Smooth muscle cell (in vitro differentiated cells): Measurements from ENCODE around the gene RPS6KA1. TPM values are rescaled to one million over a fixed set of nuclear protein-coding genes. Genes with fewer than 3 reads are reported as not detected.

ENCODE experiments used
- DNase-seq: peaks from one replicate; lab custom pipeline; 2025; ENCODE audit not compliant: unreplicated experiment; lab: John Stamatoyannopoulos, UW
- H2AFZ ChIP-seq: fragments of 200-600 bp; sonication (generic); 2 replicates; pipeline ENCODE4 v1.6.0; 2016; ENCODE audit warnings: antibody characterized with exemption, low read depth, mild to moderate bottlenecking
- H3F3A ChIP-seq: fragments of 200-600 bp; sonication (generic); 2 replicates; pipeline ENCODE4 v1.6.0; 2017; ENCODE audit warnings: antibody characterized with exemption, low read depth
- H3K27ac ChIP-seq: fragments of 200-600 bp; sonication (generic); 2 replicates; pipeline ENCODE4 v1.5.1; 2016; ENCODE audit warnings: low read depth, mild to moderate bottlenecking
- H3K27me3 ChIP-seq: fragments of 200-600 bp; sonication (generic); 2 replicates; pipeline ENCODE4 v1.6.1; 2016; ENCODE audit warnings: low read depth, mild to moderate bottlenecking
- H3K36me3 ChIP-seq: fragments of 200-600 bp; sonication (generic); 2 replicates; pipeline ENCODE4 v1.5.1; 2016; ENCODE audit warnings: low read depth
- H3K4me1 ChIP-seq: fragments of 200-600 bp; sonication (generic); 2 replicates; pipeline ENCODE4 v1.5.1; 2016; ENCODE audit warnings: low read depth
- H3K4me2 ChIP-seq: fragments of 200-600 bp; sonication (generic); 2 replicates; pipeline ENCODE4 v1.6.0; 2016; ENCODE audit warnings: mild to moderate bottlenecking
- H3K4me3 ChIP-seq: fragments of 200-600 bp; sonication (generic); 2 replicates; pipeline ENCODE4 v1.5.1; 2016; ENCODE audit warnings: mild to moderate bottlenecking
- H3K79me2 ChIP-seq: fragments of 200-600 bp; sonication (generic); 2 replicates; pipeline ENCODE4 v1.6.0; 2016; ENCODE audit warnings: low read depth, mild to moderate bottlenecking
- H3K9ac ChIP-seq: fragments of 200-600 bp; sonication (generic); 2 replicates; pipeline ENCODE4 v1.6.0; 2016; ENCODE audit warnings: low read depth
- H3K9me3 ChIP-seq: fragments of 200-600 bp; sonication (generic); replicated peaks from 2 replicates; pipeline ENCODE4 v1.5.1; 2016; ENCODE audit warnings: low read depth
- H4K20me1 ChIP-seq: fragments of 200-600 bp; sonication (generic); 2 replicates; pipeline ENCODE4 v1.6.0; 2016; ENCODE audit warnings: low read depth
- WGBS: methylation state at CpG from one replicate; pipeline ENCODE4 v1.1.7; 2016; ENCODE audit warnings: low lambda C conversion rate; 5-methylcytosine and 5-hydroxymethylcytosine counted together
- polyA plus RNA-seq: library from polyadenylated mRNA; unstranded; fragments of >200 nt; fragmentation: Nextera tagmentation; extraction: Ambion mirVana; gene quantifications from 2 replicates; pipeline ENCODE4 v1.2.1, GENCODE V29; 2016
- total RNA-seq: library from RNA; depleted of rRNA; stranded (reverse); fragments of >200 nt; gene quantifications from 2 replicates; pipeline ENCODE4 v1.2.3, GENCODE V29; 2014
- TF ChIP-seq, protein P1 (sequence below): fragments of 200-600 bp; sonication (generic); IDR thresholded peaks from 2 replicates; pipeline ENCODE4 v1.5.1; 2017; ENCODE audit warnings: borderline replicate concordance, mild to moderate bottlenecking, antibody characterized with exemption; ENCODE audit not compliant: insufficient read depth, poor library complexity, severe bottlenecking

Gene RPS6KA1
- total and polyA plus RNA-seq, 2 experiments from 2014 or later = 10.1 to 34.6 TPM

DNA sequence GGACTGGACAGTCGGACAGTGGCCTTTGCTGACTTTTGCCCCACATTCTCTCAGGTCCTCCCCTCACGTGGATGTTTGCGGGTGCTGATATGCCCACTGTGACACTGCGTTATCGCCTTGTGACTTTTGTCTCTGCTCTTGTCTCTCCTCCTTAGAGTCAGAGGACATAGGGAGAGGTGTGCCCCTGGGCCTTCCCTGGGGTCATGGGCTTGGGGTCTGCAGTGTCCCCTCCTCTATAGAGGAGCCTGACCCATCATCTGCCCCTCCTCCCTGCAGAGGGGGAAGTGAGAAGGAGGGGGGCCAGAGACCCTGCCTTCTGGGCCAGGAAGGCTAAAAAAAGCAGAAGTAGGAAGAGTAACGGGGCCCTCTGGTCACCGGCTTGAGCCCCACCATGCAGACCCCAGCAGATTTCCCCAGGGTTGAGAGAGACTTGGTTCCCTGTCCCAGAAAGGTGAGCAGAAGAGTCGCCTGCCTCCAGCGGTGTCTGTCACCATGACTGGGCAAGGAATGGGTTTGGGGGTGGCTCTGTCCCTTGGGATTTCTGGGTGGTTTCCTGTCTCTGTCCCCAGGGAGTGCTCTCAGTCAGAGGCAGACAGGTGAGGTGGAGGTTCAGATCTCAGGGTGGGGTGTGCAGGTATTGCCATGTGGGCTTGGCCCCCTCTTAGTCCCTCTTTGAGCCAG lies 13.3 kb downstream of the RPS6KA1 start:
- no peaks in the 10 kb centered on the region for H3K36me3 ChIP-seq
- no peaks in the 10 kb centered on the region for H3K79me2 ChIP-seq
- H3K27ac ChIP-seq = peak overlapping the region; percentile 44
- H4K20me1 ChIP-seq = no peaks in the 10 kb centered on the region
- H3K4me2 ChIP-seq = no peak overlapping the region
- H3K9ac ChIP-seq = no peak overlapping the region
- no peaks in the 10 kb centered on the region for H3K27me3 ChIP-seq
- no peak overlapping the region for H2AFZ ChIP-seq
- no peak overlapping the region for H3K4me3 ChIP-seq
- H3F3A ChIP-seq = no peaks in the 10 kb centered on the region
- WGBS = 92% methylated on average over 9 of the region's 9 CpGs
- no peak for DNase-seq
- TF ChIP-seq, protein P1, sequence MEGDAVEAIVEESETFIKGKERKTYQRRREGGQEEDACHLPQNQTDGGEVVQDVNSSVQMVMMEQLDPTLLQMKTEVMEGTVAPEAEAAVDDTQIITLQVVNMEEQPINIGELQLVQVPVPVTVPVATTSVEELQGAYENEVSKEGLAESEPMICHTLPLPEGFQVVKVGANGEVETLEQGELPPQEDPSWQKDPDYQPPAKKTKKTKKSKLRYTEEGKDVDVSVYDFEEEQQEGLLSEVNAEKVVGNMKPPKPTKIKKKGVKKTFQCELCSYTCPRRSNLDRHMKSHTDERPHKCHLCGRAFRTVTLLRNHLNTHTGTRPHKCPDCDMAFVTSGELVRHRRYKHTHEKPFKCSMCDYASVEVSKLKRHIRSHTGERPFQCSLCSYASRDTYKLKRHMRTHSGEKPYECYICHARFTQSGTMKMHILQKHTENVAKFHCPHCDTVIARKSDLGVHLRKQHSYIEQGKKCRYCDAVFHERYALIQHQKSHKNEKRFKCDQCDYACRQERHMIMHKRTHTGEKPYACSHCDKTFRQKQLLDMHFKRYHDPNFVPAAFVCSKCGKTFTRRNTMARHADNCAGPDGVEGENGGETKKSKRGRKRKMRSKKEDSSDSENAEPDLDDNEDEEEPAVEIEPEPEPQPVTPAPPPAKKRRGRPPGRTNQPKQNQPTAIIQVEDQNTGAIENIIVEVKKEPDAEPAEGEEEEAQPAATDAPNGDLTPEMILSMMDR = no peak
- H3K9me3 ChIP-seq = no peaks in the 10 kb centered on the region
- peaks cover 8% of the 10 kb centered on the region for H3K4me1 ChIP-seq

DNA sequence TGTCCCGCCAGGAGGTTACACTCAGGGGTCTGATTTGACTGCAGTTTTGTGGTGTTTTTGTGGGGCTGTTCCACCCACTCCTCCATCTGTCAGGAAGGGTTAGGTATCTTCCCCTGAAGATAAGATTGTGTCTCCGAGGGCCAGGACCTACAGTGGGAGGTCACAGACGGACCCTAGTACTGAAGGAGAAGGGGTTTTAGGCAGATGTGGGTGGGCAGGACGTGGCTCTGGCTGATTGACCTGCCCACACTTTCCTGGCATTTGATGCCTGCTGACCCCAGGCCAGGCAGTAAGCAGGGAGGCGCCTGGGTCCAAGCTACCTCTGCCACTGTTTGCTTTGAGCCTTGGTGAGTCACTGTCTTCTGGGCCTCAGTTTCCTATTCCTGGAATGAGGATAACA lies 13.9 kb downstream of the RPS6KA1 start:
- Histone ChIP-seq H3K4me2 (no peak overlapping the region), H3K4me1 (peaks cover 8% of the 10 kb centered on the region), H4K20me1 (no peaks in the 10 kb centered on the region), H3K27me3 (no peaks in the 10 kb centered on the region), H3K27ac (no peak overlapping the region), H2AFZ (no peak overlapping the region), H3K4me3 (no peak overlapping the region), H3K9ac (no peak overlapping the region), H3K9me3 (no peaks in the 10 kb centered on the region), H3F3A (no peaks in the 10 kb centered on the region), H3K36me3 (no peaks in the 10 kb centered on the region), H3K79me2 (no peaks in the 10 kb centered on the region)
- DNase-seq = no peak
- TF ChIP-seq, protein P1 = no peak
- 72% methylated on average over 5 of the region's 5 CpGs for whole genome bisulfite sequencing

DNA sequence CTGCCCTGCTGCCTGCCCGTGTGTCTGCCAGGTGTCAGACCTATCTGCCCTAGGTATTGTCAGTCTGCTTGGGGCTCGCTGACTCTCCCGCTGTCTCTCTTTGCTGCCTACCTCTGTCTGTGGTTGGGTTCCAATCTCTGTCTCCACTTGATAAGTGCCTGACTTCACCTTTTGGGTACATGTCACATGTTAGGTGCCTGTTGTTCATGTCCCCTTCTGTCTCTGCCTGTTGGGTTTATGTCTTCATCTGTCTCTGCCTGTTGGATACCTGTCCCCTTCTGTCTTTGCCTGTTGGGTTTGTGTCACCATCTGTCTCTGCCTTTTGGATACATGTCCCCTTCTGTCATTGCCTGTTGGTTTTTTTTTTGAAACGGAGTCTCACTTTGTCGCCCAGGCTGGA lies 14.6 kb downstream of the RPS6KA1 start:
- Histone ChIP-seq H3K27ac (no peak overlapping the region), H3K27me3 (no peaks in the 10 kb centered on the region), H3K9ac (no peak overlapping the region), H3K4me1 (peaks cover 8% of the 10 kb centered on the region), H4K20me1 (no peaks in the 10 kb centered on the region), H3K9me3 (no peaks in the 10 kb centered on the region), H2AFZ (no peak overlapping the region), H3K36me3 (no peaks in the 10 kb centered on the region), H3K4me2 (no peak overlapping the region), H3K79me2 (no peaks in the 10 kb centered on the region), H3F3A (no peaks in the 10 kb centered on the region), H3K4me3 (no peak overlapping the region)
- 96% methylated on average over 5 of the region's 5 CpGs for WGBS
- TF ChIP-seq, protein P1 = no peak
- DNase-seq = no peak

DNA sequence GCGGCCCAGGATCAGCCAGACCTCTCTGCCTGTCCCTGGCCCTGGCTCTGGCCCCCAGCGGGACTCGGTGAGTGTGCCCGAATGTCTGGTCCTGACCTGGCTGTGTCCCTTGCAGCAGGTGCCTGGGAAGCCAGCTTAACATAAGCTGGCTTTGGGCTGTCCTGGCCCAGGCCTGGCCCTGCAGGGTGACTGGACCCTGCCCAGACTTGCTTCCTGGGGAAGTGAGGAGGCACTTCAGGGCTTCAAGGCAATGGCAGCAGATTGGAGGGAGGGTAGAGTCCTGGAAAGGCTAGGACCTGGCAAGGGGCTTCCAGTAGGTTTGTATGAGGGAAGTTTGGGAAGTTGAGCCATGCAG lies 16.4 kb downstream of the RPS6KA1 start:
- Histone ChIP-seq H3K27ac (no peak overlapping the region), H4K20me1 (no peaks in the 10 kb centered on the region), H3K9ac (no peak overlapping the region), H3K4me3 (no peak overlapping the region), H3K9me3 (no peaks in the 10 kb centered on the region), H3K36me3 (no peaks in the 10 kb centered on the region), H3K79me2 (no peaks in the 10 kb centered on the region), H3K27me3 (no peaks in the 10 kb centered on the region), H3K4me1 (peaks cover 8% of the 10 kb centered on the region), H2AFZ (no peak overlapping the region), H3F3A (no peaks in the 10 kb centered on the region), H3K4me2 (no peak overlapping the region)
- TF ChIP-seq, protein P1 = no peak
- DNase-seq = no peak
- WGBS = 93% methylated on average over 4 of the region's 4 CpGs
